Activated CD4-positive, alpha-beta memory T cell treated with anti-CD3 and anti-CD28 coated beads, Interleukin-2, amount 10 ng/mL, durations not matched to agents 7 days and 5 days (primary cell): ENCODE measurements around the gene PTOV1. TPM values are rescaled to one million over a fixed set of nuclear protein-coding genes. Genes with fewer than 3 reads are reported as not detected.

Experiments used
- CTCF ChIA-PET: fragments of 350-600 bp; sonication (Branson Sonifier 250); formaldehyde crosslinking; loops from one replicate; lab custom pipeline; 2021; ENCODE audit warnings: antibody characterized with exemption, inconsistent platforms; lab: Charles Lee
- POLR2A ChIA-PET: fragments of 350-600 bp; sonication (Branson Sonifier 250); formaldehyde crosslinking; loops from one replicate; lab custom pipeline; 2021; ENCODE audit warnings: antibody characterized with exemption; lab: Charles Lee
- DNase-seq: peaks from one replicate; pipeline ENCODE4 v3.0.0-alpha.2; 2020
- H3K27ac Mint-ChIP-seq: one replicate; pipeline ENCODE4 v1.8.0; 2021; ENCODE audit warnings: mild to moderate bottlenecking, mixed read lengths
- H3K27me3 Mint-ChIP-seq: one replicate; pipeline ENCODE4 v1.8.0; 2021; ENCODE audit warnings: mixed read lengths
- H3K36me3 Mint-ChIP-seq: one replicate; pipeline ENCODE4 v1.8.0; 2021; ENCODE audit warnings: low read depth, mixed read lengths
- H3K4me1 Mint-ChIP-seq: one replicate; pipeline ENCODE4 v1.8.0; 2021; ENCODE audit warnings: mixed read lengths
- H3K4me3 Mint-ChIP-seq: one replicate; pipeline ENCODE4 v1.8.0; 2021; ENCODE audit warnings: mild to moderate bottlenecking, mixed read lengths
- H3K9me3 Mint-ChIP-seq: one replicate; pipeline ENCODE4 v1.8.0; 2021; ENCODE audit warnings: mixed read lengths
- total RNA-seq, 2 experiments: library from RNA; stranded (reverse); gene quantifications; one replicate each; pipeline ENCODE4 v1.2.3, GENCODE V29; 2021

The PTOV1 gene
- total RNA-seq, 2 experiments from 2014 or later, result 69.3 to 71.7 TPM

- no peak for DNase-seq
- H3K36me3 Mint-ChIP-seq, result peaks cover 33% of the 10 kb centered on the region
- ChIA-PET POLR2A (interaction anchor here (0.8 to 4.9 kb wide), 11 partner anchors 8 to 134 kb away, joined by 3 to 48 read pairs (median 4); partner anchors contain the start of genes AKT1S1, ATF5, FUZ and NUP62), CTCF (interaction anchor here (0.7 to 1.3 kb wide), 6 partner anchors 18 to 102 kb away, joined by 3 to 5 read pairs (median 3); partner anchors contain the start of genes AP2A1, FUZ and PTOV1)
- no peak overlapping the region for H3K4me3 Mint-ChIP-seq
- H3K27me3 Mint-ChIP-seq, result no peaks in the 10 kb centered on the region
- no peaks in the 10 kb centered on the region for H3K9me3 Mint-ChIP-seq
- H3K4me1 Mint-ChIP-seq, result peaks cover 48% of the 10 kb centered on the region
- H3K27ac Mint-ChIP-seq, result no peak overlapping the region
These were observed 18.1 kb downstream of the PTOV1 start for GRCh38 chr19:49869009-49869483.

DNA sequence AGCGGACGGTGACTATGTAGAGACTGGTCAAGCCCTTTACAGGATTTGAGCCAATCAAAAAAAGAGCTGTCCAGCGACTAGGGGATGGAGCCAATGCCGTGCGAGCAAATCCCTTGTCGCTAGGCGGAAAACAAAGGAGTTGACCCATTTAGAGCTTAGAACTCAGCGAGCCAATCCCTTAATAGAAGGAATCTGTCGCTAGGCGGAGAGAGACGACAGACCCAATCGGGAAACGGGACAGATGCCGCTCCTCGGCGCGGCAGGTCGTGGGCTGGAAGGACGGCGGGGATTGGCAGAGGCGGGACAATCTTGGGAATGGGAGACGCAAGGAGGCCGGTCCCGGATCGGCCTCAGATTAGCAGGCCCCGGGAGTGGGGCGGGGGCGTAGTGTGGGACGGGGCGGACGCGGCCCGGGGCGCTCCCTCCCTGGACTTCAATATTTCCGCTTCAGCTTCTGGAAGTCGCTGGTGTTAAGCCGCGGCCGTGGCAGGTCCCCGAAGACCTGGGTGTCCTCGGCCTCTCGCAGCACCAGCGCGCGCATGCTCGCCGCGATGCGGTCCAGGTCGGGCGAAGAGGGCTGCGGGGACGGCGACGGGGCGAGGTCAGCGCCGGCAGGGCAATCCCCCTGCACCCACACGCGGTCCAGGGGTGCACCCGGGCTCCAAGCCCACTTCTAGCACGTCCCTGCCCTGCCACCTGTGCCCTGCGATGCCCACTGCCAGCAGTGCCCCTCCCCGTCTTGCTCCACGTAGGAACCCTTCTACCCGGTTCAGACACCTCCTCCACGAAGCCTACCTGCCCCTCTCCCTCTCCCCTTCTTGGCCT lies 18.7 kb downstream of the PTOV1 start:
- no peak overlapping the region for H3K27ac Mint-ChIP-seq
- H3K9me3 Mint-ChIP-seq, result no peaks in the 10 kb centered on the region
- peaks cover 27% of the 10 kb centered on the region for H3K36me3 Mint-ChIP-seq
- no peak overlapping the region for H3K4me3 Mint-ChIP-seq
- POLR2A ChIA-PET, result interaction anchor here (0.8 to 4.9 kb wide), 10 partner anchors 7 to 133 kb away, joined by 3 to 48 read pairs (median 4); partner anchors contain the start of genes AKT1S1, ATF5, FUZ and NUP62
- H3K27me3 Mint-ChIP-seq, result no peaks in the 10 kb centered on the region
- CTCF ChIA-PET, result interaction anchor here (0.5 to 1.3 kb wide), 7 partner anchors 17 to 103 kb away, joined by 3 to 5 read pairs (median 3); partner anchors contain the start of genes AP2A1, FUZ and PTOV1
- H3K4me1 Mint-ChIP-seq, result peaks cover 46% of the 10 kb centered on the region
- peak; percentile 94 for DNase-seq

DNA sequence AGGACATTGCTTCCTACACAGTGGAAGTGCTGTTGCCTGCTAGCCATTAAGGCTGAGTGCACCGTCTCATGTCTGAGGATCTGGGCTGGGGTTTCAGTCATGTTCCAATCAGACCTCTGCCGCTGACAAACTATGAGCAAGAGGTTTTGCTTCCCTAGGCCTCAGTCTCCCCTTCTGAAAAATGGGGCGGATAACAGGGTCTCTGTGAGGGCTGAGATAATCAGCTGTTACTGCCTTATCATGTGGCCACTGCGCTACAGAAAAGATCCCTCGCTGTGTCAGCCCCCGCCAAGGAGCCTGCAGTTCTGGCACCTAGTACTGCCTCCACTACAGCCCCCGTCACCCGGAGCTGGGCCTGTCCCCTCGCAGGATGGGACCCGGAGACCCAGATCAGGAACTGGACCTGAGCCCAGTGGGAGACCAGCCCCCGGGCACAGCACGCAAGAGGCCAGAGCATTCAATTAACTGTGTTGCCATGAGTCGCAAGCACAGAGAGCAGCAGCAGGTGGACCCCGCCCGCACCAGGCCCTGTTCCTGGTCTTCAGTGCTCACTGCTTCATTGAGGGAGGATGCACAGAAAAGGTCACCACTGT lies 19.4 kb downstream of the PTOV1 start:
- Mint-ChIP-seq H3K4me1 (peaks cover 46% of the 10 kb centered on the region), H3K4me3 (no peak overlapping the region), H3K27ac (no peak overlapping the region), H3K36me3 (peaks cover 20% of the 10 kb centered on the region), H3K27me3 (no peaks in the 10 kb centered on the region), H3K9me3 (no peaks in the 10 kb centered on the region)
- DNase-seq, result no peak
- CTCF ChIA-PET, result no interaction called here
- POLR2A ChIA-PET, result interaction anchor here (1.3 to 4.9 kb wide), 4 partner anchors 19 to 59 kb away, joined by 4 to 48 read pairs (median 7); partner anchors contain the start of genes ATF5, NUP62 and PTOV1

DNA sequence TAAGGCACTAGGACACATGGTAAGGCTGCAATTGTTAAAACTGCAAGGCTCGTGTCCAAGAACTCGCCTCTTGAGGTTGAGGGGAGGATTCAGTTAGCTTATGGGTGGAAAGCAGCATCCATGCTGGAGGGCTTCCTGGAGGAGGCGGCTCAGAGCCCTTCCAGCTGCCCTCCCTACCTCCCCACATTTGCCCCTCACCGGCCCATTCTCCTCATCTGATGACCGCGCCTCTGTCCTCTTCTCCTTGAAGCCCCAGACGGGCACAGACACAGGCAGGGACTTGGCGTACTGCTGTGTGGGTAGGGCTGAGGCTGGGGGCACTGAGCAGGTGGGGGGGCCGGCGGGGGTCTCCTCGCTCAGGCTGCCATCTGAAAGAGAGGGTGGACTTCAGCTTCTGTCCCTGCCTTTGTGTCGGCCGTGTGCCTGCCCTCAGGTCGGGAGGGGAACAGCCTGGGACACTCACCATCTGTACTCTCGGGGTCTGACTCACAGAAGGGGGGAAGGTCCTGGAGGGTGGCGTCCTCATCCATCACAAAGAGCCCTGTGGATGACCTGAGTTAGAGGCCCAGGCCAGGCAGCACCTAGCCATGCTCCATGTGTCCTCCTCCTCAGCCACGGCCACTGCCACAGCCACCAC lies 20.5 kb downstream of the PTOV1 start:
- no peak for DNase-seq
- Mint-ChIP-seq H3K27ac (peak overlapping the region; percentile 73), H3K27me3 (no peaks in the 10 kb centered on the region), H3K9me3 (no peaks in the 10 kb centered on the region), H3K4me3 (peak overlapping the region; percentile 49), H3K4me1 (peaks cover 38% of the 10 kb centered on the region), H3K36me3 (peaks cover 13% of the 10 kb centered on the region)
- ChIA-PET CTCF (no interaction called here), POLR2A (no interaction called here)

GRCh38 chr19:49872245-49873128 lies 21.5 kb downstream of the PTOV1 start:
- no peak for DNase-seq
- Mint-ChIP-seq H3K4me1 (peaks cover 34% of the 10 kb centered on the region), H3K4me3 (no peak overlapping the region), H3K27me3 (no peaks in the 10 kb centered on the region), H3K36me3 (peaks cover 7% of the 10 kb centered on the region), H3K9me3 (no peaks in the 10 kb centered on the region), H3K27ac (peak overlapping the region; percentile 73)
- ChIA-PET POLR2A (no interaction called here), CTCF (no interaction called here)

DNA sequence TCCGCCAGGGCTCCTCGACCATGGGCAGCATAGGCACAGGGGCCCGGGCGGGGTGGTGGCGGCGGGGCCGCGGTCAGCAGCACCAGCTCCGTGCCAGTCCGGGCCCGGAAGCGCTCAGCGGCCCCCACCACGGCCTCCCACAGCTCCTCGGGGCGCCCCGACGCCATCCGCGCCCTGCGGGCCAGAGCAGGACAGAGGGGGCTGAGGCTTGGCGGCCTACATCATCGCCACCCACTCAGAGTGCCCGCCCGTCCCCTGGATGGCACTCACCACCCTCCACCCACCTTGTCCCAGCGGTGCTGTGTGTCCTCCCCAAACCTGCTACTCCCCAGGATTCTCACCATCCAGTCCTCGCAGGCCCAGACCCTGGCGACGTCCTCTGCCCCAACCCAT lies 22.2 kb downstream of the PTOV1 start:
- CTCF ChIA-PET, result no interaction called here

GRCh38 chr19:49873834-49874233 lies 22.9 kb downstream of the PTOV1 start:
- ChIA-PET POLR2A (no interaction called here), CTCF (no interaction called here)
- Mint-ChIP-seq H3K4me1 (peaks cover 44% of the 10 kb centered on the region), H3K27me3 (no peaks in the 10 kb centered on the region), H3K27ac (no peak overlapping the region), H3K4me3 (no peak overlapping the region), H3K9me3 (no peaks in the 10 kb centered on the region), H3K36me3 (peaks cover 12% of the 10 kb centered on the region)
- DNase-seq, result no peak

More for the DNA sequence above, 22.2 kb downstream of the PTOV1 start:
- Mint-ChIP-seq H3K4me1 (peaks cover 37% of the 10 kb centered on the region), H3K4me3 (no peak overlapping the region), H3K36me3 (peaks cover 9% of the 10 kb centered on the region), H3K27ac (no peak overlapping the region), H3K9me3 (no peaks in the 10 kb centered on the region), H3K27me3 (no peaks in the 10 kb centered on the region)
- POLR2A ChIA-PET, result no interaction called here
- no peak for DNase-seq

- Mint-ChIP-seq H3K9me3 (no peaks in the 10 kb centered on the region), H3K27ac (peak overlapping the region; percentile 36), H3K36me3 (peaks cover 19% of the 10 kb centered on the region), H3K4me1 (peaks cover 51% of the 10 kb centered on the region), H3K27me3 (no peaks in the 10 kb centered on the region), H3K4me3 (no peak overlapping the region)
- no peak for DNase-seq
- CTCF ChIA-PET, result no interaction called here
- POLR2A ChIA-PET, result interaction anchor here (3.4 kb wide), 1 partner anchor 9 kb away, joined by 18 read pairs; no protein-coding TSS in a partner anchor
These were observed 23.7 kb downstream of the PTOV1 start for GRCh38 chr19:49874503-49875157.

- Mint-ChIP-seq H3K36me3 (peaks cover 21% of the 10 kb centered on the region), H3K9me3 (no peaks in the 10 kb centered on the region), H3K27ac (no peak overlapping the region), H3K4me1 (peaks cover 51% of the 10 kb centered on the region), H3K4me3 (no peak overlapping the region), H3K27me3 (no peaks in the 10 kb centered on the region)
- POLR2A ChIA-PET, result interaction anchor here (2.5 to 3.4 kb wide), 3 partner anchors 10 to 62 kb away, joined by 8 to 39 read pairs (median 18); partner anchors contain the start of genes ATF5, FUZ and NUP62
- CTCF ChIA-PET, result no interaction called here
- DNase-seq, result no peak
These were observed 24.2 kb downstream of the PTOV1 start for GRCh38 chr19:49875177-49875576.

- POLR2A ChIA-PET, result interaction anchor here (0.8 to 3.4 kb wide), 9 partner anchors 8 to 380 kb away, joined by 3 to 39 read pairs (median 8); partner anchors contain the start of genes ATF5, FUZ, IL4I1 and MED25
- CTCF ChIA-PET, result no interaction called here
- Mint-ChIP-seq H3K9me3 (no peaks in the 10 kb centered on the region), H3K36me3 (peaks cover 28% of the 10 kb centered on the region), H3K27ac (no peak overlapping the region), H3K4me1 (peaks cover 43% of the 10 kb centered on the region), H3K4me3 (no peak overlapping the region), H3K27me3 (no peaks in the 10 kb centered on the region)
- DNase-seq, result peak; percentile 67
These were observed 25.0 kb downstream of the PTOV1 start for GRCh38 chr19:49875857-49876421.

GRCh38 chr19:49876422-49877019 lies 25.6 kb downstream of the PTOV1 start:
- H3K36me3 Mint-ChIP-seq, result peaks cover 33% of the 10 kb centered on the region
- CTCF ChIA-PET, result interaction anchor here (1.0 kb wide), 1 partner anchor 9 kb away, joined by 3 read pairs; the partner anchor contains the start of gene PNKP

More at GRCh38 chr19:49876422-49877019, 25.6 kb downstream of the PTOV1 start:
- POLR2A ChIA-PET, result interaction anchor here (0.7 to 3.4 kb wide), 18 partner anchors 7 to 381 kb away, joined by 3 to 39 read pairs (median 6); partner anchors contain the start of genes ATF5, FUZ, IL4I1 and MED25
- H3K27ac Mint-ChIP-seq, result no peak overlapping the region
- H3K27me3 Mint-ChIP-seq, result no peaks in the 10 kb centered on the region
- H3K4me3 Mint-ChIP-seq, result no peak overlapping the region
- H3K4me1 Mint-ChIP-seq, result peaks cover 39% of the 10 kb centered on the region
- DNase-seq, result peak; percentile 99
- H3K9me3 Mint-ChIP-seq, result no peaks in the 10 kb centered on the region
